H9 (cell line): ENCODE results near the gene NARS2. TPM values are rescaled to one million over a fixed set of nuclear protein-coding genes. Genes with fewer than 3 reads are reported as not detected.

ENCODE experiments used
- DNase-seq: peaks from one replicate; pipeline ENCODE4 v3.0.0-alpha.2; 2017
- H2AFZ ChIP-seq: one replicate; pipeline ENCODE4 v1.6.1; 2013; ENCODE audit warnings: mild to moderate bottlenecking, low read length, control low read depth, moderate library complexity
- H2AK5ac ChIP-seq: 2 replicates; pipeline ENCODE4 v1.6.1; 2013; ENCODE audit warnings: low read length, control low read depth, mixed read lengths; ENCODE audit not compliant: insufficient read length
- H2BK120ac ChIP-seq: one replicate; pipeline ENCODE4 v1.6.1; 2013; ENCODE audit warnings: low read depth, mild to moderate bottlenecking, low read length, control low read depth, inconsistent platforms; ENCODE audit not compliant: poor library complexity, severe bottlenecking
- H2BK12ac ChIP-seq: 2 replicates; pipeline ENCODE4 v1.6.1; 2013; ENCODE audit warnings: low read length, control low read depth, mixed read lengths, low read depth; ENCODE audit not compliant: insufficient read length
- H2BK15ac ChIP-seq: 2 replicates; pipeline ENCODE4 v1.6.1; 2013; ENCODE audit warnings: low read depth, low read length, control low read depth
- H2BK20ac ChIP-seq: one replicate; pipeline ENCODE4 v1.6.1; 2013; ENCODE audit warnings: low read depth, mild to moderate bottlenecking, low read length, control low read depth, inconsistent platforms; ENCODE audit not compliant: poor library complexity, severe bottlenecking
- H2BK5ac ChIP-seq: 2 replicates; pipeline ENCODE4 v1.6.1; 2013; ENCODE audit warnings: low read length, control low read depth, mixed read lengths; ENCODE audit not compliant: insufficient read length
- H3K14ac ChIP-seq: 2 replicates; pipeline ENCODE4 v1.6.1; 2013; ENCODE audit warnings: low read length, control low read depth; ENCODE audit not compliant: insufficient read depth
- H3K18ac ChIP-seq: 2 replicates; pipeline ENCODE4 v1.6.1; 2013; ENCODE audit warnings: low read depth, mild to moderate bottlenecking, mixed read lengths, low read length, control low read depth; ENCODE audit not compliant: insufficient read length
- H3K23ac ChIP-seq: 2 replicates; pipeline ENCODE4 v1.6.1; 2013; ENCODE audit warnings: low read length, control low read depth, mixed read lengths, low read depth; ENCODE audit not compliant: insufficient read length
- H3K23me2 ChIP-seq: 2 replicates; pipeline ENCODE4 v1.6.1; 2013; ENCODE audit warnings: low read depth, mild to moderate bottlenecking, mixed read lengths, low read length, control low read depth; ENCODE audit not compliant: insufficient read length, poor library complexity, severe bottlenecking
- H3K27ac ChIP-seq: 2 replicates; pipeline ENCODE4 v1.5.1; 2013; ENCODE audit warnings: low read length, control low read depth, mixed read lengths, low read depth; ENCODE audit not compliant: insufficient read length
- H3K27me3 ChIP-seq: 2 replicates; pipeline ENCODE4 v1.6.1; 2013; ENCODE audit warnings: low read length, control low read depth, inconsistent platforms; ENCODE audit not compliant: insufficient read depth
- H3K4ac ChIP-seq: 2 replicates; pipeline ENCODE4 v1.6.1; 2013; ENCODE audit warnings: low read depth, mild to moderate bottlenecking, control low read depth, inconsistent platforms, low read length, moderate library complexity
- H3K4me1 ChIP-seq: 2 replicates; pipeline ENCODE4 v1.6.1; 2013; ENCODE audit warnings: low read length, control low read depth, inconsistent platforms; ENCODE audit not compliant: insufficient read depth
- H3K4me2 ChIP-seq: 2 replicates; pipeline ENCODE4 v1.6.1; 2013; ENCODE audit warnings: low read length, control low read depth, mixed read lengths; ENCODE audit not compliant: insufficient read length, insufficient read depth
- H3K56ac ChIP-seq: 2 replicates; pipeline ENCODE4 v1.6.1; 2013; ENCODE audit warnings: low read depth, mild to moderate bottlenecking, mixed read lengths, low read length, control low read depth; ENCODE audit not compliant: insufficient read length
- H3K79me1 ChIP-seq: 2 replicates; pipeline ENCODE4 v1.6.1; 2013; ENCODE audit warnings: low read depth, mild to moderate bottlenecking, moderate library complexity, low read length, control low read depth, inconsistent platforms; ENCODE audit not compliant: insufficient read depth, poor library complexity, severe bottlenecking
- H3K79me2 ChIP-seq: 2 replicates; pipeline ENCODE4 v1.6.1; 2013; ENCODE audit warnings: low read length, control low read depth, inconsistent platforms; ENCODE audit not compliant: insufficient read depth
- H3K9ac ChIP-seq: 2 replicates; pipeline ENCODE4 v1.6.1; 2013; ENCODE audit warnings: low read length, control low read depth, mixed read lengths; ENCODE audit not compliant: insufficient read length; ENCODE audit errors: extremely low read depth
- H3K9me3 ChIP-seq: one replicate; pipeline ENCODE4 v1.6.1; 2013; ENCODE audit warnings: low read depth, low read length, inconsistent platforms; ENCODE audit not compliant: control insufficient read depth
- H3T11ph ChIP-seq: one replicate; pipeline ENCODE4 v1.6.1; 2013; ENCODE audit warnings: mild to moderate bottlenecking, low read length, control low read depth, inconsistent platforms
- H4K20me1 ChIP-seq: one replicate; pipeline ENCODE4 v1.6.1; 2013; ENCODE audit not compliant: control insufficient read depth, insufficient read length, insufficient read depth
- H4K5ac ChIP-seq: 2 replicates; pipeline ENCODE4 v1.6.1; 2013; ENCODE audit warnings: low read depth, mild to moderate bottlenecking, mixed read lengths, low read length, control low read depth; ENCODE audit not compliant: insufficient read length
- H4K8ac ChIP-seq: replicated peaks from 2 replicates; pipeline ENCODE4 v1.6.1; 2013; ENCODE audit warnings: low read length, control low read depth, mixed read lengths, low read depth; ENCODE audit not compliant: insufficient read length
- H4K91ac ChIP-seq: 2 replicates; pipeline ENCODE4 v1.6.1; 2013; ENCODE audit warnings: low read depth, mild to moderate bottlenecking, moderate library complexity, mixed read lengths, low read length, control low read depth; ENCODE audit not compliant: insufficient read length
- H3K27ac Mint-ChIP-seq, 3 experiments: 2 replicates in 2 of 3; 3 replicates in 1 of 3; pipeline ENCODE4 v1.8.0; 2020 to 2021; ENCODE audit warnings: mixed read lengths in 3 of 3, mild to moderate bottlenecking in 1 of 3, moderate library complexity in 1 of 3
- H3K27me3 Mint-ChIP-seq: 2 replicates; pipeline ENCODE4 v1.8.0; 2021; ENCODE audit warnings: low read depth, mild to moderate bottlenecking, moderate library complexity, mixed read lengths
- H3K36me3 Mint-ChIP-seq, 3 experiments: 2 replicates in 2 of 3; 3 replicates in 1 of 3; pipeline ENCODE4 v1.8.0; 2020 to 2021; ENCODE audit warnings: low read depth in 3 of 3, mixed read lengths in 3 of 3; ENCODE audit not compliant: insufficient read depth in 1 of 3
- H3K4me1 Mint-ChIP-seq, 2 experiments: 2 replicates each; pipeline ENCODE4 v1.8.0; 2020; ENCODE audit warnings: mixed read lengths in 2 of 2
- H3K4me3 Mint-ChIP-seq, 2 experiments: 2 replicates in 1 of 2; 3 replicates in 1 of 2; pipeline ENCODE4 v1.8.0; 2020 to 2021; ENCODE audit warnings: mild to moderate bottlenecking in 2 of 2, mixed read lengths in 2 of 2, moderate library complexity in 1 of 2
- H3K9me3 Mint-ChIP-seq, 2 experiments: 2 replicates in 1 of 2; 3 replicates in 1 of 2; pipeline ENCODE4 v1.8.0; 2020; ENCODE audit warnings: mild to moderate bottlenecking in 2 of 2, mixed read lengths in 2 of 2, moderate library complexity in 1 of 2
- CTCF ChIP-seq: fragments of 200-600 bp; sonication (generic); conservative IDR thresholded peaks from 3 replicates; pipeline ENCODE4 v1.8.0; 2021; ENCODE audit warnings: antibody characterized with exemption, mild to moderate bottlenecking
- WGBS: extraction: QIAGEN DNeasy Blood & Tissue Kit; methylation state at CpG from one replicate; pipeline ENCODE4 v1.1.7; 2013; ENCODE audit warnings: missing lambda C conversion rate, low lambda C conversion rate, mixed read lengths; ENCODE audit not compliant: insufficient read length; ENCODE audit errors: extremely low coverage; 5-methylcytosine and 5-hydroxymethylcytosine counted together
- total RNA-seq: library from RNA; stranded (reverse); gene quantifications from 2 replicates; pipeline ENCODE4 v1.2.1, GENCODE V29; 2021

Gene NARS2
- total RNA-seq, 1 experiment from 2014 or later, result 29.7 TPM

GRCh38 chr11:78562398-78562797 is 12.3 kb downstream of the NARS2 start:
- WGBS, result no CpG with 5 or more reads among the region's 3 CpGs
- H3K27ac ChIP-seq, result no peak overlapping the region
- peaks cover 24 to 28% of the 10 kb centered on the region in 2 experiments for H3K4me1 Mint-ChIP-seq

More at GRCh38 chr11:78562398-78562797, 12.3 kb downstream of the NARS2 start:
- Histone ChIP-seq H2BK20ac (no peak overlapping the region), H2BK12ac (no peak overlapping the region), H3K27me3 (no peaks in the 10 kb centered on the region), H3K18ac (no peak overlapping the region), H2BK15ac (no peak overlapping the region), H3K14ac (no peak overlapping the region), H2BK5ac (no peak overlapping the region), H3K9me3 (no peaks in the 10 kb centered on the region), H3K23me2 (no peaks in the 10 kb centered on the region), H4K20me1 (no peaks in the 10 kb centered on the region), H3K4me2 (no peak overlapping the region), H3K4ac (no peak overlapping the region), H3K9ac (no peak overlapping the region), H2BK120ac (no peak overlapping the region), H3T11ph (no peak overlapping the region), H3K56ac (no peak overlapping the region), H3K23ac (no peak overlapping the region), H3K79me2 (peaks cover 6% of the 10 kb centered on the region; the same call in 1 of the 2 replicates), H2AFZ (no peak overlapping the region), H4K8ac (no peak overlapping the region), H4K91ac (no peak overlapping the region), H3K79me1 (peaks cover 8% of the 10 kb centered on the region), H2AK5ac (no peak overlapping the region), H3K4me1 (0 out of 2 replicates have a peak, but pooled peaks cover under 1% of the 10 kb centered on the region), H4K5ac (no peak overlapping the region)
- Mint-ChIP-seq H3K27me3 (no peaks in the 10 kb centered on the region), H3K9me3 (no peaks in the 10 kb centered on the region), H3K36me3 (peaks cover 12 to 39% (median 35%) of the 10 kb centered on the region in 3 experiments; a peak in 6 of 7 replicates), H3K27ac (peak overlapping the region; percentile 65 to 83 (median 76); a peak in 5 of 7 replicates), H3K4me3 (no peak overlapping the region)
- no peak for DNase-seq
- no peak for TF ChIP-seq CTCF
